Panc1 (cell line): ENCODE measurements around the gene POLR3H. TPM values are rescaled to one million over a fixed set of nuclear protein-coding genes. Genes with fewer than 3 reads are reported as not detected.

Source experiments
- ATAC-seq: fragments of 200-7000 bp; cut with Tn5 transposase; 2 replicates; pipeline ENCODE4 v1.9.1; 2020; ENCODE audit warnings: mild to moderate bottlenecking, moderate library complexity
- BruUV-seq: library from RNA; stranded (reverse); fragments of 400-500 nt; replicated peaks from 2 replicates; lab custom pipeline; 2021; lab: Mats Ljungman, UMichigan
- CTCF ChIA-PET: fragments of 300-600 bp; sonication (Branson Sonifier 250); formaldehyde crosslinking; loops from one replicate; lab custom pipeline; 2022; ENCODE audit warnings: antibody characterized with exemption; lab: Charles Lee
- POLR2A ChIA-PET: fragments of 300-600 bp; sonication (Branson Sonifier 250); formaldehyde crosslinking; loops from one replicate; lab custom pipeline; 2022; ENCODE audit warnings: antibody characterized with exemption; lab: Charles Lee
- DNase-seq: peaks from one replicate; pipeline ENCODE4 v3.0.0-alpha.2; 2010; ENCODE audit warnings: low read depth, low spot score
- H3K27ac ChIP-seq: 2 replicates; pipeline ENCODE4 v1.5.1; 2011; ENCODE audit warnings: mild to moderate bottlenecking, low read length, inconsistent platforms
- H3K27me3 ChIP-seq: fragments of 200-500 bp; sonication (Bioruptor generic); 2 replicates; pipeline ENCODE4 v1.6.0; 2014; ENCODE audit warnings: low read length, inconsistent platforms; ENCODE audit not compliant: control insufficient read depth, insufficient read depth
- H3K36me3 ChIP-seq: fragments of 200-500 bp; sonication (Bioruptor generic); 2 replicates; pipeline ENCODE4 v1.5.1; 2014; ENCODE audit warnings: inconsistent platforms, mild to moderate bottlenecking, low read length, moderate library complexity; ENCODE audit not compliant: control insufficient read depth, insufficient read depth
- H3K4me1 ChIP-seq: 2 replicates; pipeline ENCODE4 v1.5.1; 2011; ENCODE audit warnings: inconsistent platforms, mild to moderate bottlenecking, low read length, moderate library complexity; ENCODE audit not compliant: control insufficient read depth, insufficient read depth
- H3K4me3 ChIP-seq, 2 experiments: 2 replicates each; pipeline ENCODE4 v1.5.1; 2011 to 2012; ENCODE audit warnings: low read depth in 2 of 2, low read length in 2 of 2, mild to moderate bottlenecking in 2 of 2, inconsistent platforms in 1 of 2, moderate library complexity in 1 of 2
- H3K9me3 ChIP-seq: fragments of 200-500 bp; sonication (Bioruptor generic); 2 replicates; pipeline ENCODE4 v1.5.1; 2014; ENCODE audit warnings: low read depth, mild to moderate bottlenecking, inconsistent platforms, low read length, moderate library complexity; ENCODE audit not compliant: control insufficient read depth, insufficient read depth
- CTCF ChIP-seq: fragments of 450-650 bp; IDR thresholded peaks from 2 replicates; pipeline ENCODE4 v1.5.1; 2017; ENCODE audit warnings: mild to moderate bottlenecking
- POLR2AphosphoS5 ChIP-seq: IDR thresholded peaks from 2 replicates; pipeline ENCODE4 v1.6.1; 2012; ENCODE audit warnings: mild to moderate bottlenecking, low read depth, low read length, moderate library complexity
- REST ChIP-seq, 2 experiments: IDR thresholded peaks; 2 replicates each; pipeline ENCODE4 v1.6.1; 2011 to 2012; ENCODE audit warnings: low read depth in 2 of 2, control low read depth in 1 of 2, low read length in 1 of 2, mild to moderate bottlenecking in 1 of 2, moderate library complexity in 1 of 2; ENCODE audit not compliant: insufficient read depth in 1 of 2
- SIN3A ChIP-seq: IDR thresholded peaks from 2 replicates; pipeline ENCODE4 v1.6.1; 2012; ENCODE audit warnings: low read depth, mild to moderate bottlenecking, low read length, moderate library complexity, borderline replicate concordance; ENCODE audit not compliant: insufficient read depth
- TCF7L2 ChIP-seq: IDR thresholded peaks from 2 replicates; pipeline ENCODE4 v1.6.1; 2011; ENCODE audit warnings: mild to moderate bottlenecking, low read depth, low read length, inconsistent platforms
- in situ Hi-C: cut with HindIII; loops from 2 replicates; pipeline ENCODE4 v1.10.0; 2016; ENCODE audit warnings: low sequenced_read_pairs, low pct_unique_long_range_greater_than_20kb
- intact Hi-C: fragments of 100-400 bp; cut with micrococcal nuclease; formaldehyde crosslinking; loops from one replicate; pipeline ENCODE4 v1.10.0; 2022; ENCODE audit not compliant: unreplicated experiment
- total RNA-seq: library from RNA; stranded (reverse); gene quantifications from one replicate; pipeline ENCODE4 v1.2.1, GENCODE V29; 2021; ENCODE audit not compliant: unreplicated experiment

POLR3H gene
- total RNA-seq, 1 experiment from 2014 or later, result 46.6 TPM

DNA sequence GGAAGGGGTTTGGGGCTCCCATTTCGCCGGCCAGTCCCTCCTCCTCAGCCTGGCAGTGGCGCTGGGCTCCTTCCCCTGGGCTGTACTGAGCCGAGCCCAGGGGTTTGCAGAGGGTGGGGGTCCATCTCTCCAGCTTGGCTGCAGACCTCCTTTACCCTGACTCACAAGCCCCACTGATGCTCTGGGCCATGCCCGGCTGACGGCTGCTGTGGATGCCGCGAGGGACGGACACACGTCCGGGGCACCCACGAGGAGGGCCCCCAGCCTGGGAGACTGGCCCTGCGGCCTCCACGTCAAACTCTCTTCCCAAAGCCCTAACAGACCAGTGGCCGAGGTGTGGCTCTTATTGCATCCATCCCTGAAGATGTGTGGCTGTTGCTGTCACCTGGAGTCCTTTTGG, 31.3 kb upstream of the POLR3H start:
- ChIA-PET CTCF (no interaction called here), POLR2A (no interaction called here)
- Histone ChIP-seq H3K4me3 (no peak overlapping the region), H3K27ac (no peak overlapping the region), H3K4me1 (no peaks in the 10 kb centered on the region; the same call in 1 of the 2 replicates), H3K27me3 (no peaks in the 10 kb centered on the region), H3K9me3 (no peaks in the 10 kb centered on the region), H3K36me3 (no peaks in the 10 kb centered on the region)
- TF ChIP-seq TCF7L2 (no peak), POLR2AphosphoS5 (no peak), CTCF (no peak), REST (IDR thresholded peaks at IDR 0.05; ENCODE audit: insufficient read depth in 1 of 2, low read depth in 2 of 2, low read length in 1 of 2) (no peak), SIN3A (no peak)
- ATAC-seq (no peak), DNase-seq (no peak)
- in situ Hi-C loops, result no loop called here
- no TSS peak for BruUV-seq
- intact Hi-C loops, result no loop called here

DNA sequence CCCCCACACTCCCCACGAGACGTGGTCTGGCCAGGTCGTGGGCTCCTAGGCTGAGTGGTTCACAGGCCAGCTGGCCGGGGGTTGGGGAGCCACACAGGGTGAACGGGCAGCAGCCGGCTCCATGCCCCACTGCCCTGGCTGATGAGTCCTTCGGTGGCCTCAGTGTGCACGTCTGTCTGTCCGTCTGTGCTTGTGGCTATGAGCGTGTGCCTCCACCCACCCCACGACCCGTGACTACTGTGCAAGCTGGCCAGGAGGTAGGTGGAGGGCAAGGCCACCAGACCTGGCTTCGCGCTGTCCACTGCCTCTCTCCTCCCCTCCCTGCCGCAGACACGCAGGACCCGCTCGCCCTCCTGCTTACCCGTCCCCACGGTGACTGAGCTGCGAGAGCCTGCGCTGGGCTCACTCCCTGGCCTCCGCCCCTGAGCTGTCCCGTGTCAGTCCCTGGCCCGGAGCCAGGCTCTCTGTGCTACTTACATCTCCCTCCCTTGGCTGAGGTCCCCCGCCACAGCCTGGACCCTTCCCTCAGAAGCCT, 30.6 kb upstream of the POLR3H start:
- TF ChIP-seq CTCF (no peak), POLR2AphosphoS5 (no peak), SIN3A (no peak), TCF7L2 (no peak), REST (IDR thresholded peaks at IDR 0.05; ENCODE audit: insufficient read depth in 1 of 2, low read depth in 2 of 2, low read length in 1 of 2) (no peak)
- CTCF ChIA-PET, result no interaction called here
- intact Hi-C loops (no loop called here), in situ Hi-C loops (no loop called here)
- Histone ChIP-seq H3K4me1 (no peaks in the 10 kb centered on the region; the same call in 1 of the 2 replicates), H3K9me3 (no peaks in the 10 kb centered on the region), H3K27ac (no peak overlapping the region), H3K36me3 (no peaks in the 10 kb centered on the region), H3K4me3 (no peak overlapping the region), H3K27me3 (no peaks in the 10 kb centered on the region)
- DNase-seq (no peak), ATAC-seq (no peak)
- BruUV-seq, result no TSS peak
- POLR2A ChIA-PET, result no interaction called here
